ENCODE data around the gene CNNM1. TPM values are rescaled to one million over a fixed set of nuclear protein-coding genes. Genes with fewer than 3 reads are reported as not detected.

The CNNM1 gene
- total and polyA plus RNA-seq, 2 donors (not counting 3 experiments of a cell fraction or from before 2014, with no cell fraction given), result not detected

GRCh38 chr10:99360934-99361333, 31.8 kb downstream of the CNNM1 start:
- ChIA-PET POLR2A (no interaction called here), CTCF (interaction anchor here (0.7 to 1.3 kb wide), 5 partner anchors 9 to 894 kb away, joined by 3 to 4 read pairs (median 3); no protein-coding TSS in a partner anchor)
- FAIRE-seq, result no peak
- DNase-seq (ENCODE audit: low read depth, low spot score), result no peak
- Histone ChIP-seq H3K36me3 (ENCODE audit: control insufficient read depth in 2 of 2, extremely low read depth in 1 of 2, insufficient read depth in 2 of 2, low read length in 2 of 2) (no peaks in the 10 kb centered on the region), H3K9me3 (replicated peaks; ENCODE audit: control insufficient read depth, insufficient read depth, low read length) (no peaks in the 10 kb centered on the region), H3K9me1 (replicated peaks; ENCODE audit: control insufficient read depth, extremely low read depth, insufficient read depth, low read length) (no peaks in the 10 kb centered on the region), H3K4me2 (ENCODE audit: insufficient read depth, low read length) (no peak overlapping the region), H3K27me3 (ENCODE audit: control insufficient read depth in 2 of 2, insufficient read depth in 2 of 2, low read length in 2 of 2) (peaks cover 9 to 11% of the 10 kb centered on the region in 2 experiments), H3K4me1 (ENCODE audit: control insufficient read depth, extremely low read depth, insufficient read depth, low read length) (no peaks in the 10 kb centered on the region), H3K79me2 (ENCODE audit: control insufficient read depth, insufficient read depth, low read length) (no peaks in the 10 kb centered on the region), H3K4me3 (replicated peaks in 1 of 3; ENCODE audit: insufficient read depth in 1 of 3, low read depth in 1 of 3, low read length in 3 of 3) (no peak overlapping the region), H3K9ac (replicated peaks; ENCODE audit: extremely low read depth, insufficient read depth, low read length) (no peak overlapping the region), H3K27ac (ENCODE audit: insufficient read depth, low read depth, low read length) (no peak overlapping the region), H4K20me1 (replicated peaks; ENCODE audit: control insufficient read depth, extremely low read depth, insufficient read depth, low read length) (no peaks in the 10 kb centered on the region), H2AFZ (ENCODE audit: low read depth, low read length) (no peak overlapping the region)
- no TSS peak for BruUV-seq (replicated peaks)
- dilution Hi-C loops (cut with MboI; ENCODE audit: extremely low pct_ligation_motif_present, low sequenced_read_pairs), result no loop called here
- intact Hi-C loops (cut with micrococcal nuclease), result no loop called here
- TF ChIP-seq FOS (IDR thresholded peaks at IDR 0.05; ENCODE audit: borderline replicate concordance, insufficient read depth, low read length) (no peak), CTCF (IDR thresholded peaks at IDR 0.05; ENCODE audit: extremely low read depth in 1 of 2, insufficient read depth in 1 of 2, low read depth in 1 of 2, low read length in 2 of 2) (no peak), POLR2A (IDR thresholded peaks at IDR 0.05; ENCODE audit: low read depth, low read length) (no peak), POLR2AphosphoS5 (IDR thresholded peaks at IDR 0.05; ENCODE audit: insufficient read depth, low read depth, low read length) (no peak), JUN (IDR thresholded peaks at IDR 0.05; ENCODE audit: borderline replicate concordance, insufficient read depth, insufficient read length, low read depth) (no peak), MYC (IDR thresholded peaks at IDR 0.05; ENCODE audit: low read depth, low read length) (no peak), MAX (IDR thresholded peaks at IDR 0.05; ENCODE audit: insufficient read depth, insufficient read length) (no peak), EZH2 (IDR thresholded peaks at IDR 0.05; ENCODE audit: borderline replicate concordance, low read depth, low read length, severe bottlenecking) (no peak), GATA2 (IDR thresholded peaks at IDR 0.05; ENCODE audit: insufficient read depth, insufficient read length, low read depth, low read length) (no peak)

Measured in endothelial cell of umbilical vein (primary cell).